MM.1S (cell line): ENCODE measurements around the gene PPP1CA.

Source experiments
- EZH2 ChIP-seq: fragments of 300-600 bp; sonication (generic); optimal IDR thresholded peaks from 2 replicates; pipeline ENCODE3; 2017; ENCODE audit warnings: low read depth, mild to moderate bottlenecking, antibody characterized with exemption, low read length, mixed read lengths
- EZH2phosphoT487 ChIP-seq: fragments of 300-600 bp; sonication (generic); IDR thresholded peaks from 2 replicates; pipeline ENCODE4 v1.6.1; 2018; ENCODE audit warnings: antibody characterized with exemption, low read length
- TF ChIP-seq, protein P1 (sequence below): fragments of 300-600 bp; sonication (generic); IDR thresholded peaks from 2 replicates; pipeline ENCODE4 v1.5.1; 2016; ENCODE audit warnings: antibody characterized with exemption, low read length, mixed read lengths

DNA sequence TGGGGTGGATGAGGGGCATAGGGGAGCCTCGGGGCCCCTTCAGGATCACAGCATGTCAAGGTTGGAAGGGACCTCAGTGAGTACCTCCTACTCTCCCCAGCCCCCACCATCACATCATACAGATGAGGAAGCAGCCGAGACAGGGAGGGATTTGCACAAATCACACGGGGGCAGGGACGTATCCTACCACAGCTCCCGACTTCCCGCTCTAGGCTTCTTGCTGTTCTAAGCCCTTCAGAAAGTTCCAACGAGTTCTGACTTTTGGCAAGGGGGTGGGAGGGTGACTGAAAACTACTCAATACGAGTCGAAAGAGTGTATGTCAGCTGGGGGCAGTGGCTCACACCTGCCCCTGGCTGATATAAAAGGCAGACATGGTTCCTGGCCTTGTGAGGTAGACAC is 14.6 kb downstream of the PPP1CA start:
- TF ChIP-seq, protein P1, sequence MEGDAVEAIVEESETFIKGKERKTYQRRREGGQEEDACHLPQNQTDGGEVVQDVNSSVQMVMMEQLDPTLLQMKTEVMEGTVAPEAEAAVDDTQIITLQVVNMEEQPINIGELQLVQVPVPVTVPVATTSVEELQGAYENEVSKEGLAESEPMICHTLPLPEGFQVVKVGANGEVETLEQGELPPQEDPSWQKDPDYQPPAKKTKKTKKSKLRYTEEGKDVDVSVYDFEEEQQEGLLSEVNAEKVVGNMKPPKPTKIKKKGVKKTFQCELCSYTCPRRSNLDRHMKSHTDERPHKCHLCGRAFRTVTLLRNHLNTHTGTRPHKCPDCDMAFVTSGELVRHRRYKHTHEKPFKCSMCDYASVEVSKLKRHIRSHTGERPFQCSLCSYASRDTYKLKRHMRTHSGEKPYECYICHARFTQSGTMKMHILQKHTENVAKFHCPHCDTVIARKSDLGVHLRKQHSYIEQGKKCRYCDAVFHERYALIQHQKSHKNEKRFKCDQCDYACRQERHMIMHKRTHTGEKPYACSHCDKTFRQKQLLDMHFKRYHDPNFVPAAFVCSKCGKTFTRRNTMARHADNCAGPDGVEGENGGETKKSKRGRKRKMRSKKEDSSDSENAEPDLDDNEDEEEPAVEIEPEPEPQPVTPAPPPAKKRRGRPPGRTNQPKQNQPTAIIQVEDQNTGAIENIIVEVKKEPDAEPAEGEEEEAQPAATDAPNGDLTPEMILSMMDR, result no peak
- TF ChIP-seq EZH2phosphoT487 (no peak), EZH2 (no peak)
